Stimulated activated CD4-positive, alpha-beta T cell treated with anti-CD3 and anti-CD28 coated beads, Interleukin-12 subunit alpha, Interleukin-12 subunit beta, amount 100 ng/mL, for 48 hours (primary cell): Measurements from ENCODE around the gene CT45A1.
A peak's percentile ranks its signal among the peaks of the same experiment; 100 is the strongest.
"Not testable (repeated sequence)": the region's sequence is repeated elsewhere in the genome, so short reads cannot be mapped to it uniquely, and the experiment has no call there.

Experiments
- DNase-seq, 3 donors: peaks; one replicate each; pipeline ENCODE4 v3.0.0-alpha.2; 2020; ENCODE audit warnings: low read depth in 2 of 3, low spot score in 1 of 3

The CT45A1 gene, protein sequence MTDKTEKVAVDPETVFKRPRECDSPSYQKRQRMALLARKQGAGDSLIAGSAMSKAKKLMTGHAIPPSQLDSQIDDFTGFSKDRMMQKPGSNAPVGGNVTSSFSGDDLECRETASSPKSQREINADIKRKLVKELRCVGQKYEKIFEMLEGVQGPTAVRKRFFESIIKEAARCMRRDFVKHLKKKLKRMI

DNA sequence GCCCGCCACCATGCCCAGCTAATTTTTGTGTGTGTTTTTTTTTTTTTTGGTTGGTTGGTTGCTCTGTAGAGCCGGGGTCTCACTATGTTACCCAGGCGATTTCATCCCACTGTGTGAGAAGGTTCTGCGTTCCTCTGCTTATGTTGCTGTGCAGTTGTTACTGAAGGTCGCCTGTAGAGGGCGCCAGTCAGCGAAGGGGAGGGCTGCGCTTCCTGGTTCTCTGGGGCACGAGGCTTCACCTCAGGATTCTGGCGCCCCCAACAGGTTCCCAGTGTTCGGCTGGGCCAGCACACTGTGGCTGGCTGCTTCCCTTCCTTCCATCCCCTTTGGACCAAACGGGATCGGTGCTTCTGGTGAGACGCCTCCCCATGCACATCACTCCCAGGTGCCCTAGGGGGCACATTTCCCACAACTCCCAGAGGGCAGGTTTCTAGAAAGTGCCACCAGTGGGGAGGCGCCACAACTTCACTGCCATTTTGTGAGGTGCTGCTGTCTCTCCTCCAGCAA, at the start of gene CT45A1:
Gene CT45A1 (plus strand): TSS at position 457 of the 507 bp plus-strand sequence. CDS start 5,302 bp downstream, outside the sequence.
- DNase-seq, result peak; percentile 20 to 37 (median 22)

DNA sequence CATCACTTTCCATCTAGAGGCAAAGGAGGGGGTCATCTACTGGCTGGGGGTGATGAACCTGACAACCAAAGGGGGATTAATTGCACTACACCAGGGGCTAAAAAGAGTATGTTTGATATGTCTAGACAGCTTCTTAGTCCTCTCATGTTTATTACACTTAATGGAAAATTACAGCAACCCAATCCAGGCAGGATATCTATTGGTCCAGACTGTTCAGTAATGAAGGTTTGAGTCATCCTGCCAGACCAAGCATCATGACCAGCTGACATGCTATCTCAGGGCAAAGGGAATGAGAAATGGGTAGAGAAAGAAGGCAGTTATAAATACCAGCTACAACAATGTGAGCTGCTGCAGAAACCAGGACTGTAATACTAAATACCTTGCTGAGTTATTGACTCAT, 40.5 kb upstream of the CT45A1 start:
- DNase-seq, result not testable (repeated sequence)

DNA sequence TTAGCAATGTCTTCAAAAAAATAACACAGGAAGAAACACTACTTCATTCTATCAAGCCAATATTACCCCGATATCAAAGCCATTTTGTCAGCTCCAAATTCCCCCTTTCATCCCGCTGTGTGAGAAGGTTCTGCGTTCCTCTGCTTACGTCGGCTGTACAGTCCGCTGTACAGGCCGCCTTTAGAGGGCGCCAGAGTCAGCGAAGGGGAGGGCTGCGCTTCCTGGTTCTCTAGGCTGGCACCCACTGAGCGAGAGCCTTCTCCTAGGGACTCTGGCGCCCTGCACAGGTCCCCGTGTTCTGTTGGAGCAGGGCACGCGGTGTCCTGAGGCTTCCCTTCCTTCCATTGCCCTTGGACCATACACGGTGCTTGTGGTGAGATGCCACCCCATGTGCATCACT, 25.3 kb upstream of the CT45A1 start:
- DNase-seq, result peak in 1 of 3 donors; percentile 1

DNA sequence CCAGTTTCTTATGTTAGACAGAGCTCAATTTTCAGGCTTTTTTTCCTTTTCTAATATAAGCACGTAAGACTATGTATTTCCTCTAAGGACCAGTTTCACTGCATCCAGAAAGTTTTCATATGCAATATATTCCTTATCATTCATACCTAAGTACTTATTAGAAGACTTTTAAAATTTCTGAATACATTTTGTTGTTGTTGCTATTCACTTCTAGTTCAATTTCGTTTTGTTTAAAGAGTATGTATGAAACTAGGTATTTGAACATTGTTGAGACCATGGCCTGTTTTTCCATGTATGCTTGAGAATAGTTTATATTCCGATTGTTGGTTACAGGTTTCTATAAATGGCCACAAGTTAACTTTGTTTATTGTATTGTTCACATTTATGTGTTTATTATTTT, 18.0 kb upstream of the CT45A1 start:
- no peak for DNase-seq

DNA sequence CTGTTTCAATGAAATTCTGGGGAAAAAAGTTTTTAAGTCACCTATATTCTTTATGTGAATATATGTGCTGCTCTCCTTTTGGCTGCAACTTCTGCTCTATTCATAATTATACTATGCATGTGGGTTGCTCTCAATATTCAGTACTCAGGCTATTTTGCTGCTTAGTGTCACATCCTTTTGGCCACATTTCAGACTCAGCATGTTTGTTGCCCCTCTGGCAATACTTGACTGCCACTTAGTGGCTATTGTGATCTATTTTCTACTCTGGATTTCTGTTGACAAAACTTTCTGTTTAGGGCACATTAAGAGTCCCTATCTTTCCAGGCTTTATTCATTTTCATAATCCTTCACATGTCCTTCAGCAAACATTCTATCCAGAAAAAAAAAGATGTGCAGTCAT, 15.8 kb upstream of the CT45A1 start:
- no peak for DNase-seq

DNA sequence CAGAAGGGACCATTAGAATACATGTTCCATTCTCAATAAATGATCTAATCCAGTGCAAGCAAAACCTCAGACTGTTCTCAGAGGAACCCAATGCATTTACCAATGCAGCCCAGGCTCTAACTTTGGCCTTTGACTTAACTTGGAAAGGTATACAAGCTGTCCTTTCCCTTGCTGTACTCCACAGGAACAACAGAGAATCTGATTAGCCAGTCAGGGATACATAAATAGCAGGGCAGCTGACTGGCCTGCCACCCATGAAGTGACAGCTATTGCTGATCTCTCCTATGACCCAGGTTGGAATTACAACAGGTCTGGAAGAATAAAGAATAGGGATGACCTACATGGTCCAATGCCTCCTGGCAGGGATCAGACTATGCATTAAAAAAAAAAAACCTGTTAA, 14.5 kb upstream of the CT45A1 start:
- DNase-seq, result no peak

DNA sequence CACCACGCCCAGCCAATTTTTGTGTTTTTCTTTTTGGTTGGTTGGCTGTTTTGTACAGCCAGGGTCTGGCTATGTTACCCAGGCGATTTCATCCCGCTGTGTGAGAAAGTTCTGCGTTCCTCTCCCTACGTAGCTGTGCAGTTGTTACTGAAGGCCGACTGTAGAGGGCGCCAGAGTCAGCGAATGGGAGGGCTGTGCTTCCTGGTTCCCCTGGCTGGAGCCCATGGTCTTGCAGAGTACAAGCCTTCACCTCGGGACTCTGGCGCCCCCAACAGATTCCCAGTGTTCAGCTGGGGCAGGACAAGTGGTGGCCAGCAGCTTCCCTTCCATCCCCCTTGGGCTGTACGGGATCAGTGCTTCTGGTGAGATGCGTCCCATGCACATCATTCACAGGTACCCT, 5.6 kb upstream of the CT45A1 start:
- DNase-seq, result peak; percentile 8 to 41 (median 32)

DNA sequence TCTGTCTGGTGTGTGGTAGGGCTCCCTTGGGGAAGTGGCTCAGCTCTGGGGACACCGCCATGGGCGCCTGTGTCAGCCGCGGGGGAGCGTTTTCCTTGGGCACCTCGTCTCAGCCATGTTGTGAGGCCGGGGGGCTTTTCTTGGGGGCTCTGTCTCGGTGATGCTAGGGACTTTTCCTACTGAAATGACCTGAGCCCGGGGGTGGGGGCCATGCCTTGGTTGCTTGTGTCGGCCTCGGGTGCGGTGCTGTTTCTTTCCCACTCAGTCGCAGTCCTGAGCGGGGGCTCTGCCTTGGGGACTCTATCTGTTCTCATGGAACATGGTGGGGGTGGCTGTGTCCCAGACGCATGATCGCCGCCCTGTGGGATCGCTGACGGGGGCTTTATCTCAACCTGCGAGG, 356 bp downstream of the CT45A1 start:
- no peak for DNase-seq

DNA sequence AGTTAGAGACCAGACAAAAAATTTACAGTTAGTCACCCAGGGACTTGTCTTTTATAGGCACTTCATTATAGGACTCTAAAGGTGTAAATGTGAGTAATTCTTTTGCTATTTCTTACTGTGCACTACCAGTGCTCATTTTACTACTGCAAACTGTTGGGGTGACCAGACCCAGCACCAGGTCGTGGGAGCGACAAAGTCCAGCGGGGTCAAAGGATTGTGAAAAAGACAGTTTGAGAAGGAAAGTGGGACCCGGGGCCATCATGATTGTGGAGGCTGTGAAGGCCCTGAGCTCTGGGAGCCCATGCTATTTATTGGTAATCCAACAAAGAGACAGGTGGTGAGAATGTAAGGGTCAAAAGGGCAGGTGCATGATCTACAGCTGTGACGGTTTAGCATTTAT, 21.2 kb downstream of the CT45A1 start:
- DNase-seq, result not testable (repeated sequence)

DNA sequence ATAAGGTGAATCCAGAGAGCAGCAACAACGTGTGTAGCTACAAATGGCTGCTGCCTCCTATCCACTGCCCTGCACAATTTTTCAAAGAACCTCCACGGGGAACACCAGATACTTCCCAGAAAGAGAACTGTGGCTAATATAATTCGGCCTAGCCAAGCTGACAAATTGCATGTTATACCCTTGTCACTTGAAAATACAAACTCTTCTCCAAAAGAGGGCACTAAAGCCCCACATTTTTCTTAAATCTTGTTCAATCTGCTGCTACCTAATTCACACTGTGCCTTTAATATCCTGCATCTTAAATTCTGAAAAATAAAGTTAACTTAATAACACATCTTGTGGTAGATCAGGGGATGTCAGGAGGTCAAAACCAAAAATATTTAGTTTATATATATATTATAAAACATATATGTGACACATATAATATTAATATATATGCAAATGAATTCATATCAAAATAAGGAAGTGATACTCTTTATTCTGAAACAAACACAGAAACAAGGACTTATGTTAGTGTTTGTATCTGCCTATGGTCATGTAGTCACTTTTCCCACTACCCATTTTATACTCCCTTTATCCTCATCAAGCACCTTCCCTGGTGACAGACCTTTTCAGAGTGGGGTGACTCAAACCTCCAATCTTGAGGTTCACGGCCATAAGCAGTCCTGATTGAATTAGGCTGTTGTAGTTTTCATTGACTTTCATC, 24.1 kb downstream of the CT45A1 start:
- no peak for DNase-seq

DNA sequence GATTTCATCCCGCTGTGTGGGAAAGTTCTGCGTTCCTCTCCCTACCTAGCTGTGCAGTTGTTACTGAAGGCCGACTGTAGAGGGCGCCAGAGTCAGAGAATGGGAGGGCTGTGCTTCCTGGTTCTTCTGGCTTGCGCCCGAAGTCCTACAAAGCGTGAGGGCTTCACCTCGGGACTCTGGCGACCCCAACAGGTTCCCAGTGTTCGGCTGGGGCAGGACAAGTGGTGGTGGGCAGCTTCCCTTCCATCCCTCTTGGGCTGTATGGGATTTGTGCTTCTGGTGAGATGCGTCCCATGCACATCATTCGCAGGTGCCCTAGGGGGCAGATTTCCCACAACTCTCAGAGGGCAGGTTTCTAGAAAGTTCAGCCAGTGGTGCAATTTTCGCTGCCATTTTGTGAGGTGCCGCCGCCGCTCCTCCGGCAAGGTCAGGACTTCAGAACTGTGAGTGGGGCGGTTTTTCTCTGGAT, 27.3 kb downstream of the CT45A1 start:
- DNase-seq, result peak; percentile 23 to 51 (median 40)

DNA sequence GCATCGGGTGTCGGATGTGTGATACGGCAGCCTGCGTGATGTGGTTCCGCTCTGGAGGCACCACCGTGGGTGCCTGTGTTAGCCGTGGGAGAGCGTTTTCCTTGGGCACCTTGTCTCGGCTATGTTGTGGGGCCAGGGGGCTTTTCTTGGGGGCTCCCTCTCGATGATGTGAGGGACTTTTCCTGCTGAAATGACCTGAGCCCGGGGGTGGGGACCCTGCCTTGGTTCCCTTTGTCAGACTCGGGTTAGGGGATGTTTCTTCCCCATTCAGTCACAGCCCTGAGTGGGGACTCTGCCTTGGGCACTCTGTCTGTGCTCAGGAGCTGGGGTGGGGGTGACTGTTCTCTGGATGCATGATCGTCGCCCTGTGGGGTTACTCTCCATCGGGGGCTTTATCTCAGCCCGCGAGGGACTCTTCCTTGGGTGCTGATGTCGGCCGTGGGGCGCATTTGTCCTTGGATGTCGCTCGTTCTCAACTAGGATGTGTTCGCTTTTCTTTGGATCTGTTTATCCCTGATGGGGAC, 27.8 kb downstream of the CT45A1 start:
- no peak for DNase-seq

DNA sequence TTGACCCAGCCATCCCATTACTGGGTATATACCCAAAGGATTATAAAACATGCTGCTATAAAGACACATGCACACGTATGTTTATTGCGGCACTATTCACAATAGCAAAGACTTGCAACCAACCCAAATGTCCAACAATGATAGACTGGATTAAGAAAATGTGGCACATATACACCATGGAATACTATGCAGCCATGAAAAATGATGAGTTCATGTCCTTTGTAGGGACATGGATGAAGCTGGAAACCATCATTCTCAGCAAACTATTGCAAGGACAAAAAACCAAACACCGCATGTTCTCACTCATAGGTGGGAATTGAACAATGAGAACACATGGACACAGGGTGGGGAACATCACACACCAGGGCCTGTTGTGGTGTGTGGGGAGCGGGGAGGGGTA, 31.3 kb downstream of the CT45A1 start:
- not testable (repeated sequence) for DNase-seq

DNA sequence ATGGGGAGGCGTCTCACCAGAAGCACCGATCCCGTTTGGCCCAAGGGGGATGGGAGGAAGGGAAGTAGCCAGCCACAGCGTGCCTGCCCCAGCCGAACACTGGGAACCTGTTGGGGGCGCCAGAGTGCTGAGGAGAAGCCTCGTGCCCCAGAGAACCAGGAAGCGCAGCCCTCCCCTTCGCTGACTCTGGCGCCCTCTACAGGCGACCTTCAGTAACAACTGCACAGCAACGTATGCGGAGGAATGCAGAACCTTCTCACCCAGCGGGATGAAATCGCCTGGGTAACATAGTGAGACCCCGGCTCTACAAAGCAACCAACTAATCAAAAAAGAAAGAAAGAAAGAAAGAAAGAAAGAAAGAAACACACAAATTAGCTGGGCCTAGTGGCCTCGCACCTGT, 54.7 kb downstream of the CT45A1 start, which contains the start of gene CT45A3:
Gene CT45A3 (minus strand): TSS at position 101 of the 400 bp plus-strand sequence. CDS start 3,747 bp downstream, outside the sequence.
- not testable (repeated sequence) for DNase-seq
